Vagina (tissue), 2 donors: Measurements from ENCODE around the gene PIK3R1.

ENCODE experiments used
- POLR2A ChIP-seq, 2 donors: fragments of 450-650 bp; IDR thresholded peaks; one replicate each; pipeline ENCODE4 v1.6.1; 2017; ENCODE audit warnings: antibody characterized with exemption in 2 of 2, mild to moderate bottlenecking in 2 of 2, moderate library complexity in 2 of 2
- POLR2AphosphoS5 ChIP-seq, 2 donors: sonication (generic); formaldehyde crosslinking; IDR thresholded peaks; one replicate each; pipeline ENCODE4 v1.9.0; 2017; ENCODE audit warnings: antibody characterized with exemption in 2 of 2, mild to moderate bottlenecking in 2 of 2, low read depth in 1 of 2; ENCODE audit not compliant: insufficient read depth in 1 of 2
- TF ChIP-seq, protein P1 (sequence below), 3 experiments: fragments of 450-650 bp in 2 of 3; fragments of 200-600 bp in 1 of 3; sonication (generic) in 1 of 3; IDR thresholded peaks; one replicate each; pipeline ENCODE4 v1.5.1; 2017 to 2019; ENCODE audit warnings: antibody characterized with exemption in 3 of 3, mild to moderate bottlenecking in 2 of 3, moderate library complexity in 2 of 3

DNA sequence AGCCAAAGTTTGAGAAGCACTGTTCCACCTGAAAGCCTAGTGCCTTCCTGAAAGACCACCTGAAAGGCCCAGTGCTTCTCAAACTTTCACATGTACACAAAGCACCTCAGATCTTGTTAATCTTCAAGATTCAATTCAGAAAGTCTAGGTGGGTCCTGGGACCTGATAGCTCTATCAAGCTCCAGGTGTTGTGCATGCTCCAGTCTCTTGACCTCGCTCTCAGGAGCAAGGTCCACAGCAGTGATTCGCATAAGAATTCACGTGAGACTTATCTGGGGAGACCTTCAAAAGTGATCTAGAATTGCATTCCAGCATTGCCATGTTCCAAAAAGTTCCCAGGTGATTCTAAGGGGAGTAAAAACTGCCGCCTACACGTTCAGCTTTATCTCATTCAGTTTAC, 102.1 kb downstream of the PIK3R1 start:
- TF ChIP-seq, protein P1, sequence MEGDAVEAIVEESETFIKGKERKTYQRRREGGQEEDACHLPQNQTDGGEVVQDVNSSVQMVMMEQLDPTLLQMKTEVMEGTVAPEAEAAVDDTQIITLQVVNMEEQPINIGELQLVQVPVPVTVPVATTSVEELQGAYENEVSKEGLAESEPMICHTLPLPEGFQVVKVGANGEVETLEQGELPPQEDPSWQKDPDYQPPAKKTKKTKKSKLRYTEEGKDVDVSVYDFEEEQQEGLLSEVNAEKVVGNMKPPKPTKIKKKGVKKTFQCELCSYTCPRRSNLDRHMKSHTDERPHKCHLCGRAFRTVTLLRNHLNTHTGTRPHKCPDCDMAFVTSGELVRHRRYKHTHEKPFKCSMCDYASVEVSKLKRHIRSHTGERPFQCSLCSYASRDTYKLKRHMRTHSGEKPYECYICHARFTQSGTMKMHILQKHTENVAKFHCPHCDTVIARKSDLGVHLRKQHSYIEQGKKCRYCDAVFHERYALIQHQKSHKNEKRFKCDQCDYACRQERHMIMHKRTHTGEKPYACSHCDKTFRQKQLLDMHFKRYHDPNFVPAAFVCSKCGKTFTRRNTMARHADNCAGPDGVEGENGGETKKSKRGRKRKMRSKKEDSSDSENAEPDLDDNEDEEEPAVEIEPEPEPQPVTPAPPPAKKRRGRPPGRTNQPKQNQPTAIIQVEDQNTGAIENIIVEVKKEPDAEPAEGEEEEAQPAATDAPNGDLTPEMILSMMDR (IDR thresholded peaks at IDR 0.05): no peak
- no peak for TF ChIP-seq POLR2AphosphoS5 (IDR thresholded peaks at IDR 0.05; ENCODE audit: insufficient read depth in 1 of 2, low read depth in 1 of 2)
- no peak for TF ChIP-seq POLR2A (IDR thresholded peaks at IDR 0.05)
